HG03439 (cell line): ENCODE measurements around the gene GOLGA6D.
A peak's percentile ranks its signal among the peaks of the same experiment; 100 is the strongest.
"Not testable (repeated sequence)": the region's sequence is repeated elsewhere in the genome, so short reads cannot be mapped to it uniquely, and the experiment has no call there.

ENCODE experiments used
- ATAC-seq: cut with Tn5 transposase; IDR thresholded peaks from one replicate; pipeline ENCODE4 v1.9.1; 2021; ENCODE audit warnings: mild to moderate bottlenecking, moderate library complexity; ENCODE audit not compliant: unreplicated experiment

The GOLGA6D gene

GRCh38 chr15:75275617-75276016 lies 7.0 kb upstream of the GOLGA6D start:
- ATAC-seq, result not testable (repeated sequence)

- ATAC-seq, result not testable (repeated sequence)
Measured at GRCh38 chr15:75278497-75278896, 4.1 kb upstream of the GOLGA6D start.

GRCh38 chr15:75284152-75284551 lies 1.5 kb downstream of the GOLGA6D start:
- not testable (repeated sequence) for ATAC-seq

DNA sequence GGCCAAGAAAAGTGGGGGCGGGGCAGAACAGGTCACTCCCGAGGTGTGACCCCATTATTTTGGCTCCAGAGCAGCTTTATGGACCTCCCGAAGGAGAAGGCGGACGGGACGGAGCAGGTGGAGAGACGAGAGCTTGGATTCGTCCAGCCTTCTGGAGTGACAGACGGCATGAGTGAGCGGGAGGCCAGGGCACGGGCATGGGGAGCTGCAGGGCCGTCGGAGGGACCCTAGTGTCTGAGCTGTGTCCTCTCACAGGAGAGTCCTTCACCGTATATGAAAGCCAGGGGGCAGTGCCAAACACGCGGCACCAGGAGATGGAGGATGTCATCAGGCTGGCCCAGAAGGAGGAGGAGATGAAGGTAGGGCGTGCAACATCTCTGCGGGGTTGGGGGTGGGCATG lies 11.0 kb downstream of the GOLGA6D start:
- ATAC-seq, result not testable (repeated sequence)

GRCh38 chr15:75298541-75299310 lies 16.1 kb downstream of the GOLGA6D start:
- peak; percentile 44 for ATAC-seq

DNA sequence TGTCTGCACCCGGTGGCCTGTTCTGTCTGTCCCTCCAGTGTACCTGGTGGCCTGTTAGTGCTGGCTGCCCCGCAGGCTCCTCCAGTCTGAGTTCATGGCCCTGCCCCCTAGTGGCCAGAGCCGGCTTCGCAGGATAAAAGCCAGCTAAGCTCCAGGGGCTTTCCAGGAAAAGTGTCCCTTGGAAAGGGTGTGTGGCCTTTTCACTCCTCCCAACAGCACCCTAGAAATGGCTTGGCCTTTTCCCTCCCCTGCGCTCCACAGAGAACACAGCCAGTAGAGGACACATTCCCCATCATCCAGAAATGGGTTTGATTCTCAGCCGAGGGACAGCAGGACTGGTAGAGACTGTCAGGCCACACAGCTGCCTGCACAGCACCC lies 16.7 kb downstream of the GOLGA6D start:
- ATAC-seq, result peak; percentile 56

DNA sequence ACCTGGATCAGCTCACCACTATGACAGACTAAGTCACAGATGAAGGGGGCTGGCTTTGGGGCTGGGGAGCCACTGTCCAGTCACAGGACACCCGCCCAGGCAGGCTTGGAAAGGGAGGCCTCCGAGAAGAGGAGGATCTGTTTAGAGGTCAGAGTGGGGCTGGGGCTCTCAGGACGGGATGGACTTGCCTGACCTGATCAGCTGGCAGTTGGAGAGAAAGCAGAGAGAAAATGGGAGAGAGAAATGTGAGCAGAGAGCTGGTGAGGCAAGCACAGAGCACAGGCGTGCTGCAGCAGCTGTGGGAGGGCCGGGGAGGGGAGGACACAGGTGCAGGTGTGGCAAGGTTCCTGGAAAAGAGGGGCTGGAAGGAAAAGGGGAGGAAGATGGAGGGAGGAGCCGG lies 17.4 kb downstream of the GOLGA6D start:
- not testable (repeated sequence) for ATAC-seq

- ATAC-seq, result no peak
Measured at GRCh38 chr15:75302318-75302717, 19.7 kb downstream of the GOLGA6D start.

DNA sequence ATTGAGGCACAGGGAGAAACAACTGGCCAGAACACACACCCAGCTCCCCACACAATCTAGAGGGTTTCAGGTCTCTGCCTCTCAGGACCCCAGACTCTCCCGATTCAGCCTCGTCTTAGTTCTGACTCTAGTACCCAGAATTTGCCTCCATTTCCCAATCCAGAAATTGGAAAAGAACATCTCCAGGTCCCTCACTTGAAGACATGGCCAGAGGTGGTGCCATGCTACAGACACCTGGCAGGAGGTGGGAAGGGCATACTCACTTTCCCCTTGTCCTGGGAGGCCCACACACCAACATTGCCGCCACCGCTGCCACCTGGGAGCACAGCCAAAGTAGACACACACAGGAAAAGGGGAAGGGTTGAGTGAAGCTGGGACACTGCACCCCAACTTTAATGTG lies 20.1 kb downstream of the GOLGA6D start:
- not testable (repeated sequence) for ATAC-seq

DNA sequence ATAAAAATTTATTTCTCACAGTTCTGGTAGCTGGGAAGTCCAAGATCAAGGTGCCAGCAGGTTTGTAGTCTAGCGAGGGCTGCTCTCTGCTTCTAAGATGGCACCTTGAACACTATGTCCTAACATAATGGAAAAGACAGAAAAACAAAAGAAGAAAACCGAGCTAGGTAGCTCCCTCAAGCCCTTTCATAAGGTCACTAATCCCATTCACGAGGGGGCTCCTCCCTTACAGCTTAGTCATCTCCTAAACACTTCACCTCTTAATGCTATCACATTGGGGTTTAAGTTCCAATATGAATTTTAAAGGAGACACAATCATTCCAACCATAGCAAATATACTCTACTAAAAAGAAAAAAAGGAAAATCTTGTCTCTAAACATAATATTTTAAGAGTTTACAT lies 23.6 kb downstream of the GOLGA6D start:
- ATAC-seq, result no peak

DNA sequence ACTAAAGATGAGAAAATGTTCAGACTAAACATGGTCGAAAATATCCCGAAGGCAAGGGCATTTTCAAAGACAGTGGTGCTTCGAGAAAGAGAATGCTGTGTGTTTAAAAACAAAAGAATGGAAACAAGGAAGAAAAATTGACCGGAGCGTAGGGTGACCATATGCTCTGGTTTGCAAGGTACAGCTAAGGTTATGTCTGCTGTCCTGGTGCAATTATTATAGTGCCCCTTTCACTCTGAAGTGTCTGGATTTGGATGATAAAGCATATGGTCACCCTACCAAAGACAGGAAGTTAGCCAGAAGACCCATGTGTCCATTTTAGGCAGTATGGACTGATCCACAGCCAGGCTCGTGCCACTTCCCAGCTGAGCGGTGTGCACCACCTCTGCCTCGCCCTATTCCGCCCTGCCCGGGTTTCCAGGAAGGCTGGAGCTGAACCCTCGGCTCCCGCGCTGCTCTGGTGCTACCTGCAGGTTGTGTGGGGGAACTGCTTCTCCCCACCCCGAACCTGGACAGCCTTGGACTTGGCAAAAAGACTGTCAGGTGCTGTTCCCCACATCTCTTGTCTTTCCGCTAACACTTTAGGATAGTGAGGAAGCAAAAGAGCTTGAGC lies 25.2 kb downstream of the GOLGA6D start:
- no peak for ATAC-seq

DNA sequence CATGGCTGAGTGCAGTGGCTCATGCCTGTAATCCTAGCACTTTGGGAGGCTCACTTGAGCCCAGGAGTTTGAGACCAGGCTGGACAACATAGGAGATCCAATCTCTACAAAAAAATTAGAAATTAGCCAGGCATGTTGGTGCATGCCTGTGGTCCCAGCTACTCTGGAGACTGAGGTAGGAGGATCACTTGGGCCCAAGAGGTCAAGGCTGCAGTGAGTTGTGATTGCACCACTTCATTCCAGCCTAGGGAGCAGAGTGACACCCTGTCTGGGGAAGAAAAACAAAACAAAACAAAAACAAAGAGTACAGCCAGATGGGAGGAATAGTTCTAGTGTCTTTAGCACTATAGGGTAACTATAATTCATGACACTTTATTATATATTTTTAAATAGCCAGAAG lies 27.1 kb downstream of the GOLGA6D start:
- ATAC-seq, result no peak

- ATAC-seq, result not testable (repeated sequence)
Measured at GRCh38 chr15:75312548-75312947, 29.9 kb downstream of the GOLGA6D start.

DNA sequence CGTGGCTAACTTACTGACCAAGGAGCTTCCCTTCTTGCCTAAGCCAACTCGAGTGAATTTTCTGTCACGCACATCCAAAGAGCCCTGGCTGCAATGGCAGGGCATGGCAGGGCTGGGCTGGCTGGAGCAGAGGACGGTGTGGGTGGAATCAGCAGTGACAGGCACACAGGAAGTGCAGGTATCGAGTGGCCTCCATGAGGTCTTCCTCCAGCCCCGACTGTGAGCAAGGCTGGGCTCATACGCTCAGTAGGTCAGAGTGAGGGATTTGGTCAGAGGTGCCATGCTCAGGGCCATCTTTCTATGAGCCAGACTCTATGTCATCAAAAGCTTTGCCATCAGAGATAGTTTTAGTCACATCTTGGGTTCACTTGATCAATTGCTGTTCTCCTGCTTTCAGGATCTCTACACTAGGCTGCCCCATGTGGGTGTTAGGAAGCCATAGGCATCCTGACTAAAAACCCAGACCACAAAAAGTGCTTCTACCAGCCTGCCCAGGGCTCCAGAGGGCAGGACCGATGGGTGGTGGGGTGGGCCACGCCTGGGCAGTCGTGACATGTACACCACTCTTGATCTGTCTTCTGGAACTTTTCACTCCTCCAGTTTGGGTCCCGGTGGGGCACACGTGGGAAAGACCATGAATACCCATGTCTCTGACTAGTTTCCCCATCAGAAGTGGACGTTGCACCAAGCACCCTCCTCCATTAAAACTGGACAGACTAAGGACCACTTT lies 30.6 kb downstream of the GOLGA6D start:
- ATAC-seq, result no peak

- no peak for ATAC-seq
Measured at GRCh38 chr15:75314552-75315290, 32.1 kb downstream of the GOLGA6D start.

GRCh38 chr15:75319231-75319897 lies 36.7 kb downstream of the GOLGA6D start:
- not testable (repeated sequence) for ATAC-seq

- no peak for ATAC-seq
Measured at GRCh38 chr15:75321711-75322110, 39.1 kb downstream of the GOLGA6D start.

GRCh38 chr15:75325922-75326321 lies 43.3 kb downstream of the GOLGA6D start:
- ATAC-seq, result no peak

DNA sequence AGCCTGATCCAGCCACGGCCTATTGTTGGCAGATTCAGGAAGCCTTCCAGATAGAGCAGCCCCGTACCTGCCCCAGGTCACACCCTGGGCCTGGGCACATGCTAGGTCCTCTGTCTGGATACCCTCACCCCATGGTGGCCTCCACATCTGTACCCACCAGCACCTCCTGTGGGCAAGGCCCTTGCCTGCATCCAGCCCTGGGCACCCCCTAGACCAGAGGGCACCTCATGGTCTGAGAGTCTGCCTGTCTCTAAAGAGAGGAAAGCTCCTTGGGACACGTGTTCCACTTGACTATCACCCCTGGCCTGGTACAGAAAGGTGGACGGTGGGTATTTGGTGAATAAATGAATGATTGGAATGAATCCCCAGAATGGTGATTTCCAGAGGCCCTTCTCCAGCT lies 44.4 kb downstream of the GOLGA6D start:
- ATAC-seq, result no peak

GRCh38 chr15:75327491-75327890 lies 44.9 kb downstream of the GOLGA6D start:
- no peak for ATAC-seq
